Anterior cingulate cortex (tissue), 58 donors: Measurements from ENCODE around the gene TM4SF1.
"Not testable (repeated sequence)": the region's sequence is repeated elsewhere in the genome, so short reads cannot be mapped to it uniquely, and the experiment has no call there.

Experiments
- DNase-seq, 58 donors: peaks; one replicate each; lab custom pipeline; 2025; lab: John Stamatoyannopoulos, UW

Gene TM4SF1

DNA sequence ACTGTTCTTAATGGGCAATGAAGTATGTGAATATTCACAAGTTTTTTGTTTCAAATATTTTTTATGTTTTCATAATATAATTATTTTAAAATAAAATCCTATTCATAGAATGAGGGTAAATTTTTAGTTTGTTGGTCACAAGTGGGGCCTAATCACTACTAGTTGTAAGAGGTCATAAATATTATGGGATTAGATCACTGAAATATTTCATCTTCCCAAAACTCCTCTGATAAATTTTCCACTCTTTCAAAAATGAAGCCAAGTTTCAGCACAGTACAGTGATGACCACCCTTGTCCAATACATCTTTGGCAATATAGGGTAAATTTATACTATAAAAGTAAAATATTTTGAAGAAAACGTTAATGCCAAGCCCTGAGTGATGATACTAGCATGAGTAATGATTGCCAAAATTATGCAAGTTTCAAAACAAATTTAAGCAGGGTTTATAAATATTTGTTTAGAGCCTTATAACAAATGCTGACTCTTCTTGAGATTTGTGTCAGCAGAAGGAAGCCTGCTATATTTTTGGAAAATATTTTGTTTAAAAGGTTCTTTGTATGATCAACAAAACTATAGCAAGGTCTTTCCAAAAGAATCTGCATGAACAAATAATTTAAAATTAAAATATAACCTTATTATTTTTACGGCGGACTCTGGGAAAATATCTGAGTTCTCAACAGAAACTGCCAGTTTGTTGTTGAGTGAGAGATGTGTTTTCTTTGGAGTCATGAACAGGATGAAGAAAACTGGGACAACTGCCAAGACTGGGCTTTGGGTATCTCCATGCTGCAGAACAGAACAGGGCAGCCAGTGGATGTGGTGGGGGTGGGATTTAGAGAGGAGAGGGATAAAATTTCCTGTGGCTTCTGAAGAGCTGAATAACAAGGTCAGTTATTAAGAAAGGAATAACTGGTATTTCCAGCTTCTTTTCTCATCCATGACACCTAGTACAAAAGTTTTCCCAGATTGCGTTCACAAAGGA, 17.9 kb upstream of the TM4SF1 start:
- DNase-seq: no peak

DNA sequence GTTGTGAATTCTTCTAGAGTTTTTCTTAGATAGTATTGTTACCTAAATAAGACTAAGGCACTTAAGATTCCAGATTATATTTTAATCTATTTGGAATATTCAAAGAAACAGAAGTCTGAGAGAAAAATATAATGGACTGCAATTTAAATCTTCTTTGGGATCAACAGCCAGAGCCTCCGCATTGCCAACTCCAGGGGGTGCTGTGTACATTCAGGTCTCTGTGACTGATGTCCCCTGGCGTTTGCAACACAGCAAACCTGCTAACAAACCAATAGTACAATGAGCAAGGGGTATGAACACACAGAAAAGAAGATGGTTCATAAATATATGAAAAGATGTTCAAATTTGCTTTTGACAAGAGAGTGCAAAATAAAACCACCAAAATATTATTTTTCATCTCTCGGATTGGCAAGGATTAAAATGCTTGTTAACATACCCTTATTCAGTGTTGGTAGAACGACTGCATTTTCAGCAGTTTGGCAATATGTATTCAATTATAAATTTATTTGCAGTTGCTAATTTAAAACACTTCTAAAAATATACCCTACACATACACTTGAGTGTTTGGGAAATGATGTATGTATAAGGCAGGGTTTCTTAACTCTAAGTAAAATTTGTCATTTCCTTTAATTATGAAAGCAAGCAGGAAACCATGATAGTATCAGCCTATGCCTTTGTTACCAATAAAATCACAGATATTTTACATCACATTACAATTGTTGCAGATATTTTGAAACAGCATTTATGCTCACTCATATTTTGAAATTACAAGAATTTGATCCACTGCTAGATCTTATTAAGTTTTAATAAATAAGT, 16.1 kb upstream of the TM4SF1 start:
- peak in 23 of 58 donors; percentile 2 to 32 (median 14) for DNase-seq

DNA sequence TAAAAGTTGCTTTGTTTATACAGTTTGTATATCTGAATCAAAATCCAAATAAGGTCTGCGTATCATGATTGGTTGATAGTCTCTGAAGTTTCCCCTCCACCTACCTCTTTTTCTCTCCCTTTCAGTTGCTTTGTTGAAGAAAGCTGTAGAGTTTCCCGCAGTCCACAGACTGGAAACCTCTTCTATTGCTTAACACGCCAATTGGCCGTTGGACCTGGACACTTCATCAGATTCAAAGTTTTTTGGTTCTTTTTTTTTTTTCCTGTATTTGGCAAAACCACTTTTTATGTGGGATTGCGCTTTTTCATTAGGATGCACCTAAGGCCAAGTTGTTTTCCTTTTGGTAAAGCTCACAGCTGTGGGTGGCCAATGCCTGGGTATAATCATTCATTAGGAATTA, 14.5 kb upstream of the TM4SF1 start:
- no peak for DNase-seq

DNA sequence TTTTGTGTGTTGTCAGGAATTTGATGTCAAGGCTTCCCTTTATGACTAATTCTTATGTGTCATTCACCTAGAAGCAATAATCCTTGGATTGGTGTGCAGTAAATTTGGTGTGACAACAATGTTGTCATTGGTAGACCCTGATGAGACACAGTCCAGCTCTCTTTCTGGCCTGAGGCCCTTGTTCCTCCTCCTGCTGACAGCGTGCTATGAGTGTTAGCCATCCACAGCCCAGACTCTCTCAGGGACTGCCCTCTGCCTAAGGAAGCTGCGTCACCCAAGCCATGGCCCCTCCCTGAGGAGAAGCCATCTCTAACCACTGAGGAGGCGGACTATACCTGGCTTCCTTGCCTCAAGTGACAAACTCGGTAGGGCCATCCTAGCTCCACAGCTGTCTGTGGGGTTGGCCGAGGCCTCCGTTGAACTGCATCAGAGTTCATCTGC, 13.3 kb upstream of the TM4SF1 start:
- DNase-seq: no peak

DNA sequence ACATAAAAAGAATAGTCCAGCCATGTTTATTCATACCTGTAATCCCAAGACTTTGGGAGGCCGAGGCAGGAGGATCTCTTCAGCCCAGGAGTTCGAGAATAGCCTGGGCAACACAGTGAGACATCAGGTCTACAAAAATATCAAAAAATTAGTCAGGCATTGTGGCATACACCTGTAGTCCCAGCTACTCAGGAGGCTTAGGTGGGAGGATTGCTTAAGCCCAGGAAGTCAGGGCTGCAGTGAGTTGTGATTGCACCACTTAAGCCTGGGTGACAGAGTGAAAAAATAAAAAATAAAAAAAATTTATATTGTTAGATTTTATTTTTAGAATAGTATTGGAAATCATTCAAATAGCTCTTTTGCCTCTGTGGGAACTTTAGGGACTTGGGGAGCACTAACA, 12.8 kb upstream of the TM4SF1 start:
- DNase-seq: no peak

DNA sequence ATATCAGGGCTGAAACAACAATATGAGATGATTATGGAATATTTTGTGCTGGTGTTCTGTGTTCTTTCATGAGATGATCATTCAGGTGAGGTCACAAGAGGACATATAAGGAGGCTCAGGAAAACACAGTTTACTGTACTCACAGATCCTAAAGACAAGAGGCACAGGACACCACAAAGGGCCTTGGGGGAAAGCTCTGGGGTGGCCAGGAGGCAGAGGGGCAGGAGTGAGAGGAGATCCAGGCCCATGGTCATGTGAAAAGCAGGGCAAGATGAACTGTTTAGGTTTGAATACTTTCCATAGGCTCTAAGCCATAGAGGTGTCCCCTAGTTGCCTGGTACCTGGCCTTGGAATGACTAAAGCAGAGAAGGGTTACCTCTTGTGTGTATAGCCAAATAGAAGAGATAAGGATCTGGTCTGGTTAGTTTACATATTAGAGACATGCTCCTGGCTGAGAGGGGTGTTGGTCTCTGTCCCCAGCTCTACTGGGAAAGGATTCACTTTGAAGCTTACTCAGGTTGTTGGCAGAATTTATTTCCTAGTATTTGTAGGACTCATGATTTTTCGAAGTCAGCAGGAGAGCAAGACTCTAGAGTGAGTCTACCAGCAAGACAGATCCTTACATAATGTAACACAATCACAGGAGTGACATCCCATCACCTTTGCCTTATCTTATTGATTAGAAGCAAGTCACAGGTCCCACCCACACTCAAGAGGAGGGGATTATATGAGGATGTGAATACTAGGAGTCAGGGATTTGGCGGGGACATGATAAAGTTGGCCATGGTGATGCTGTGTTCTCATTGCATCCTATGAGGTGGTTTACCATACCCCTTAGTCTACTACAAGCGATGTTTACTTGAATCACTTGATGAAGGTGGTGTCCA, 11.3 kb upstream of the TM4SF1 start:
- no peak for DNase-seq

DNA sequence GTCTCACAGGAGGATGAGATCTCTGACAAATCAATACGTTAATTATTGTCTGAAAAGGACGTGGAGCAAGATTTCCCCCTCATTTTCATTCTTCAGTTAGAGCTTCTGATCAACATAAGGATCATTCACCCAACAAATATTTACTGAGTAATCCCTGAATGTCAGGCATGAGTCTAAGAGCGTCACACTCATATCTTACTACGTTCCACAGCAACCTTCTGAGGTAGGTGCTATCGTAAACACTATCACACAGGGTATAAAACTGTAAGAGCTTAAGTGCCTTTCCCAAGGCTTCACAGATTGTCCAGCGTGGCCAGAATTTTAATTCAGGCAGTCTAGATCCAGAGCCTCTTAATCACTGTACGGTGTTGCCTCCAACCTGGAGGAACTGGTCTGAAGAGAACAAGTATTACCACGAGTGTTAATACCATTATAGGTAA, 10.6 kb upstream of the TM4SF1 start:
- DNase-seq: no peak

DNA sequence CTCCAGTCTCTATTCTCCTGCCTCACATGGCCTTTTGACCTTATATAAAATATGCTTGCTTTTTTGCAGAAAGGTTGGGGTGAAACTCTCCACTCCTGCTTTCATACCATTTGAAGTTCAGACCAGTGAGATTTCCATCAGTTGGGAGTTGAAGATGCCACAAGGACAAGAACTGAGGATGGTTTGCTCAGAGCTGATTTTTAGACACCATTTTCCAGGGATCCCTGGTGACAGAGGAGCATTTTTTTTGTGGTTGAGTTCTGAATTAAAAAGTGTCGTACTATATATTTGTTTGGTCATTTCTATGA, 8.8 kb upstream of the TM4SF1 start:
- no peak for DNase-seq

DNA sequence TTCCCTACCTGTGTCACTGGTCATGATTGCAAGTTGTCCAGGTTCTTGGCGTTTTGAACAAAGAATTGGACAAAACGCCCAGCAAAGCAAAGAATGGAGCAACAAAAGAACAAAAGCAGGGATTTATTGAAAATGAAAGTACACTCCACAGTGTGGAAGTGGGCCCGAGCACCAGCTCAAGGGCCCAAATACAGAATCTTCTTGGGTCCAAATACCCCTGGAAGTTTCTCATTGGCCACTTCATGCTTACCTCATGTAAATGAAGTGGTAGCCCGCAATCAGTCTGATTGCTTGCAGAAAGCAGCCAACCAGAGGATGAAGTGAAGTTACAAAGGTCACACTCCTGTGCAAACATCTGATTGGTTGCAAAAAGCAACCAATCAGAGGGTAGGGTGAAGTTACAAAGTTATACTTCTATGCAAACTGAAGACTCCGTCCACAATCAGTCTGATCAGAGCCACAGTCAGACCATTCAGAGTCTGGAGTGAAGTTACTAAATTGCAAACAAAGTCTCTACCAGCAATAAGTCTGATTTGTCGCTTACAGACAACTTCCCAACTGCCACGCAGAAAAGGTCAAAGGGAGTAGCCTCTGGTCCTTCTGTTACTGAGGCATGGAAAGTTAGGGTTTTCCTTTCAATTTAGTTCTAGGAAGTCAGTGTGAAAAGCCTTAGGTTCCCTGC, 8.3 kb upstream of the TM4SF1 start:
- DNase-seq: no peak

DNA sequence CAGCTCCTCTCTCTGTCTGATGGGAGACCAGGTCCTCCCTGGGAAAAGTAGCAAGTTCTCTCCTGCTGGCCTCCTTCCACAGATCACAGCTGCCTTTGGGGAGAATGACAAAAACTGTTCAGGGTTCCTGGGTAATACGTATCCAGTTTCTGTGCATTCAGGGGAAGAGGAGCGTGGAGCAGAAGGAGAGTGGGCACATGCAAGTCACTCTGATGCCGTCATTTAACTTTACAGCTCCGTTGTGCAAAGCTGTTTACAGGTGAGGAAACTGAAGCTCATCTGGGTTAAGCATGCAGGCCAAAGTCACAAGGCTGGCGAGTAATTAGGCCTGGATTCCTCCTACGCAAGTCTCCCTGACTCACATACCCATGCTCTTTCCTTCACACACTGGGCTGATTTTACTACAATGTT, 7.5 kb upstream of the TM4SF1 start:
- no peak for DNase-seq

DNA sequence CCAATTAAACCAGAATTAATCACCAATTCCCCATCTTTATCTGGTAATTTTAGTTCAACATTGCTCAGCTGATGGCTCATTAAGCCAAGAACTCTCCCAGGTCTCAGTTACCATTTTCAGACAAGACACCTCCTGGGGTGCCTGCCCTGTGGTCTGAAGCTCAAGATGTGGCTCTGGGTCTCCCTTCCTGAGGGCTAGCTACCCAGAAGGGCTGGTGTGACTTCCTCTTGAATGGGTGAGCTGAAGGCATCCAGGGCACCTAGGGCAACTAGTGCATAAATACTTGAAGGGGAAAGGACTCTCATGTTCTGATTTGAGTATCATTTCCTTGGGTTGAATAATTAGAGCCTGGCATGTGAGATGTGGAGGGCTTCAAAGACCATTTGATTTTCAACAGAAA, 6.7 kb upstream of the TM4SF1 start:
- DNase-seq: no peak

DNA sequence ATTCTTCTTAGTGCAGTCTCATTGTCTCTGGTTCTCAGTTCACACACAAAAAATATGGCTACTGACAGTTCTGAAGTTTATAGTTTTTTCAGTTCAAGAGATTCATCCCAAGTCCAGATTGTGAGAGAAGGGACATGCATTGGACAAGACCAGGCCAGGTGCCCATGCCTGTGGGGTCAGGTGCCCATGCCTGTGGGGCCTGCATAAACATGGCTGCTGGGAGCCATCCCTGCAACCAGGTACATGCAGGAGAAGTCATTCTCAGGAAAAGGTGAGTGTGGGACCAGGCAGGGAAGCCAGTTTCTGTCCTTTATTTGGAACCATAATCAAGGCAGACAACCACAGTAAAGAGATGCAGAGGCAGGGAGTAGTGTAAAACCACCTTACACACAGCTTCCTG, 6.3 kb upstream of the TM4SF1 start:
- no peak for DNase-seq

DNA sequence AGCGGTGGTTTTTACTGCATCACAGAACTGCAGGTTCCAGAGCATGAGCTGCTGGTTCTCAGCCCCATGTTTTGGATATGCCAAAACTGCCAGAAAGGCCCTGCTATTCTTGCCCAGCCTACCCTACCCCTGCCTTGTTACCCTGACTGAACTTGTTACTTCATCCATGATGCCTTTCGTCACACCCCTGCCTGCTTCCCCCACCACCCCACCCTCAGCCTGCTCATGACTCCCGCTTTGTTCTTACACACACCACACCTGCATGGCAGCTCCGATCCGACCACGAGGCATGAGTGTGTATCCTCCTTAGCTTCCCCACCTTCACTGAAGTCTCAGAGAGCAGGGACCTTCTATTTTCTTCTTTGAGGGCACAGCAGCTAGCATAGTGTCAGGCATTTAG, 5.1 kb upstream of the TM4SF1 start:
- DNase-seq: no peak

DNA sequence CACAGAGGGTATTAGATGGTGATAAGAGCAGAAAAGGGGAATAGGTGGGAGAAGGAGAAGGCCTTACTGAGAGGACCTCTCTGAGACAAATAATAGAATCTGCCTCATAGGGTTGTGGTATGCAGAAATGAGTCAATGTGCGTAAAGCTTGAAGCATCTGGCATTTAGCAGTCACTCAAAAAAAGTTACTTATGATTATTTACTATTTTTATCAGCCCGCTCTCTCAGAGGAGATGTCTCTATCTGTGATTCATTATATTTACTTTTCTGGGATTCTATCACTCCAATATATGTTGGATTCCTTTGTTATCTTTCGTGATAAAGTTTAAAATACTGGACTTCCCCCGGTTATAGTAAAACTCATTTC, 4.6 kb upstream of the TM4SF1 start:
- DNase-seq: no peak

DNA sequence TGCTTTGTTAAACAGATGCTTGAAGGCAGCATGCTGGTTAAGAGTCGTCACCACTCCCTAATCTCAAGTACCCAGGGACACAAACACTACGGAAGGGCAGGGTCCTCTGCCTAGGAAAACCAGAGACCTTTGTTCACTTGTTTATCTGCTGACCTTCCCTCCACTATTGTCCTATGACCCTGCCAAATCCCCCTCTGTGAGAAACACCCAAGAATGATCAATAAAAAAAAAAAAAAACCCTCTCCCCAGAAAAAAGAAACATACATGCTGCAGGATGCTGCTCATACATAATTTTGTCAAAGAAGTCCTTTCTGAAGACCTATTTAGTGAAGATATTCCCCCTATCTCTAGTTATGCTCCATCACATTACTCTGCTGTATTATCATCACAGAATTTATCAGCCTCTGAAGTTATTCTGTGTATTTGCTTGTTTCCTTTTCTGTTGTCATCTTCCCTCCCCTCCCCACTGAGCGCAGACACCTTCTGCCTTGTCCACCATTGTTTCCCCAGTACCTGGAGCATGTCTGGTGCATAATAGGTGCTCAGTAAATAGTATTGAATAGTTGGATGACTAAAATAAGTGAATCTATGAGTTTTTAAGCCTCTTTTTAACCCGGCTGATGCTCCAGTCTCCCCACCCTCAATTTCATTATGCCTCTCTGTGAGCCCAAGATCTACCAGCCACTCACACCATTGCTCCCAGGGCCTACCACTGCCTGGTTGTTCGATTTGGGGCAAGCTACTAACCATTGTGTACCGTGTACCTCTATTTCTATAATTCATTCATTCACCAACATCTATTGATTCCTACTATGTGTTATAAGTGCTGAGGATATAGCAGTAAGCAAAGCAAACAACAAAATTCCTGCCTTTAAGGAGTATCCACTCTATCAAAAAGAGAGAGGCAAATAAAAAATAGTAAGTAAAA, 4.0 kb upstream of the TM4SF1 start:
- no peak for DNase-seq

DNA sequence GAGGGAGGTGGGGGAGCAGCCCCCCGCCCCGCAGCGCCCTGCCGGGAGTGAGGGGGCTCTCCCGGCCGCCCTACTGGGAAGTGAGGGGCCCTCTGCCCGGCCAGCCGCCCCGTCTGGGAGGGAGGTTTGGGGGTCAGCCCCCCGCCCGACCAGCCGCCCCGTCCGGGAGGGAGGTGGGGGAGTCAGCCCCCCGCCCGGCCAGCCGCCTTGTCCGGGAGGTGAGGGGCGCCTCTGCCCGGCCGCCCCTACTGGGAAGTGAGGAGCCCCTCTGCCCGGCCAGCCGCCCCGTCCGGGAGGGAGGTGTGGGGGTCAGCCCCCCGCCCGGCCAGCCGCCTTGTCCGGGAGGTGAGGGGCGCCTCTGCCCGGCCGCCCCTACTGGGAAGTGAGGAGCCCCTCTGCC, 2.8 kb upstream of the TM4SF1 start:
- DNase-seq: not testable (repeated sequence)

DNA sequence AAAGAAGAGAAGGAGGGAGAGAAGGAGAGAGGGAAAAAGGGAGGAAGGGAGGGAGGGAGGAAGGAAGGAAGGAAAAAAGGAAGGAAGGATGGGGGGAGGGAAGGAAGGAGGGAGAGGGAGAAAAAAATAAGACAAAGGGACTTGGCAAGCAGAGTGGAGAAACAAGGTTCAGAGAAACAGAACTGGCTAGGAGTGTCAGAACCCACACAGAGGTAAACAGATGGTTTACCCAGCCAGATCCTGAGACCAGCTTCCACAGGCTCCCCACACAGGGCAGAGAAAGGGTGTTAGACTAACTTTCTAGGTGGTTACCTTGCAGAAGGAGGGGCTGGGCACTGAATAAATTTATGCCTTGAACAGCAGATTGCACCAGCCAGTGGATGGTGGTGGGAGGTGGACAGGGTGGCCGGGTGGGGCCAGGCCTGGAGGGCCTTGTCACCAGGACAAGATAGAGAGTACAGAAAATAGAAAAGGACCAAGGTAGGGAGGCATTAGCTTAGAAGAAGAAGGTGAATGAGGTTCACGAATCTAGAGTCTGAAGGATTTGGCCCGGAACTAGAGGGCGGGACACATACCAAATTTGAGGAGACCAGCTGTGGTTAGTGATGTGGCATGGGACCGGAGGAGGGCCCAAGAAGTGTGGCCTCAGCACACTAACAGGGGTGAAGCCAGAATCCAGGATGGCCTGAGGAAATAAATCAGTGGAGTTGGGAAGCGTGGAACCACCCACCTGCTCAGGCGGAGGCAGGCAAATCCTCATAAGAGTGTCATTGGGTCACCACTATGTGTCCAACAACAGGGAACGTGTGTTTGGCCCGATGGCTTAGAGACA, 1.2 kb upstream of the TM4SF1 start:
- no peak for DNase-seq
